H9 (cell line): ENCODE measurements around the gene ST6GALNAC5. TPM values are rescaled to one million over a fixed set of nuclear protein-coding genes. Genes with fewer than 3 reads are reported as not detected.
A peak's percentile ranks its signal among the peaks of the same experiment; 100 is the strongest.

Experiments used
- DNase-seq: peaks from one replicate; pipeline ENCODE4 v3.0.0-alpha.2; 2017
- H2AFZ ChIP-seq: one replicate; pipeline ENCODE4 v1.6.1; 2013; ENCODE audit warnings: mild to moderate bottlenecking, low read length, control low read depth, moderate library complexity
- H2AK5ac ChIP-seq: 2 replicates; pipeline ENCODE4 v1.6.1; 2013; ENCODE audit warnings: low read length, control low read depth, mixed read lengths; ENCODE audit not compliant: insufficient read length
- H2BK120ac ChIP-seq: one replicate; pipeline ENCODE4 v1.6.1; 2013; ENCODE audit warnings: low read depth, mild to moderate bottlenecking, low read length, control low read depth, inconsistent platforms; ENCODE audit not compliant: poor library complexity, severe bottlenecking
- H2BK12ac ChIP-seq: 2 replicates; pipeline ENCODE4 v1.6.1; 2013; ENCODE audit warnings: low read length, control low read depth, mixed read lengths, low read depth; ENCODE audit not compliant: insufficient read length
- H2BK15ac ChIP-seq: 2 replicates; pipeline ENCODE4 v1.6.1; 2013; ENCODE audit warnings: low read depth, low read length, control low read depth
- H2BK20ac ChIP-seq: one replicate; pipeline ENCODE4 v1.6.1; 2013; ENCODE audit warnings: low read depth, mild to moderate bottlenecking, low read length, control low read depth, inconsistent platforms; ENCODE audit not compliant: poor library complexity, severe bottlenecking
- H2BK5ac ChIP-seq: 2 replicates; pipeline ENCODE4 v1.6.1; 2013; ENCODE audit warnings: low read length, control low read depth, mixed read lengths; ENCODE audit not compliant: insufficient read length
- H3K14ac ChIP-seq: 2 replicates; pipeline ENCODE4 v1.6.1; 2013; ENCODE audit warnings: low read length, control low read depth; ENCODE audit not compliant: insufficient read depth
- H3K18ac ChIP-seq: 2 replicates; pipeline ENCODE4 v1.6.1; 2013; ENCODE audit warnings: low read depth, mild to moderate bottlenecking, mixed read lengths, low read length, control low read depth; ENCODE audit not compliant: insufficient read length
- H3K23ac ChIP-seq: 2 replicates; pipeline ENCODE4 v1.6.1; 2013; ENCODE audit warnings: low read length, control low read depth, mixed read lengths, low read depth; ENCODE audit not compliant: insufficient read length
- H3K23me2 ChIP-seq: 2 replicates; pipeline ENCODE4 v1.6.1; 2013; ENCODE audit warnings: low read depth, mild to moderate bottlenecking, mixed read lengths, low read length, control low read depth; ENCODE audit not compliant: insufficient read length, poor library complexity, severe bottlenecking
- H3K27ac ChIP-seq: 2 replicates; pipeline ENCODE4 v1.5.1; 2013; ENCODE audit warnings: low read length, control low read depth, mixed read lengths, low read depth; ENCODE audit not compliant: insufficient read length
- H3K27me3 ChIP-seq: 2 replicates; pipeline ENCODE4 v1.6.1; 2013; ENCODE audit warnings: low read length, control low read depth, inconsistent platforms; ENCODE audit not compliant: insufficient read depth
- H3K4ac ChIP-seq: 2 replicates; pipeline ENCODE4 v1.6.1; 2013; ENCODE audit warnings: low read depth, mild to moderate bottlenecking, control low read depth, inconsistent platforms, low read length, moderate library complexity
- H3K4me1 ChIP-seq: 2 replicates; pipeline ENCODE4 v1.6.1; 2013; ENCODE audit warnings: low read length, control low read depth, inconsistent platforms; ENCODE audit not compliant: insufficient read depth
- H3K4me2 ChIP-seq: 2 replicates; pipeline ENCODE4 v1.6.1; 2013; ENCODE audit warnings: low read length, control low read depth, mixed read lengths; ENCODE audit not compliant: insufficient read length, insufficient read depth
- H3K56ac ChIP-seq: 2 replicates; pipeline ENCODE4 v1.6.1; 2013; ENCODE audit warnings: low read depth, mild to moderate bottlenecking, mixed read lengths, low read length, control low read depth; ENCODE audit not compliant: insufficient read length
- H3K79me1 ChIP-seq: 2 replicates; pipeline ENCODE4 v1.6.1; 2013; ENCODE audit warnings: low read depth, mild to moderate bottlenecking, moderate library complexity, low read length, control low read depth, inconsistent platforms; ENCODE audit not compliant: insufficient read depth, poor library complexity, severe bottlenecking
- H3K79me2 ChIP-seq: 2 replicates; pipeline ENCODE4 v1.6.1; 2013; ENCODE audit warnings: low read length, control low read depth, inconsistent platforms; ENCODE audit not compliant: insufficient read depth
- H3K9ac ChIP-seq: 2 replicates; pipeline ENCODE4 v1.6.1; 2013; ENCODE audit warnings: low read length, control low read depth, mixed read lengths; ENCODE audit not compliant: insufficient read length; ENCODE audit errors: extremely low read depth
- H3K9me3 ChIP-seq: one replicate; pipeline ENCODE4 v1.6.1; 2013; ENCODE audit warnings: low read depth, low read length, inconsistent platforms; ENCODE audit not compliant: control insufficient read depth
- H3T11ph ChIP-seq: one replicate; pipeline ENCODE4 v1.6.1; 2013; ENCODE audit warnings: mild to moderate bottlenecking, low read length, control low read depth, inconsistent platforms
- H4K20me1 ChIP-seq: one replicate; pipeline ENCODE4 v1.6.1; 2013; ENCODE audit not compliant: control insufficient read depth, insufficient read length, insufficient read depth
- H4K5ac ChIP-seq: 2 replicates; pipeline ENCODE4 v1.6.1; 2013; ENCODE audit warnings: low read depth, mild to moderate bottlenecking, mixed read lengths, low read length, control low read depth; ENCODE audit not compliant: insufficient read length
- H4K8ac ChIP-seq: replicated peaks from 2 replicates; pipeline ENCODE4 v1.6.1; 2013; ENCODE audit warnings: low read length, control low read depth, mixed read lengths, low read depth; ENCODE audit not compliant: insufficient read length
- H4K91ac ChIP-seq: 2 replicates; pipeline ENCODE4 v1.6.1; 2013; ENCODE audit warnings: low read depth, mild to moderate bottlenecking, moderate library complexity, mixed read lengths, low read length, control low read depth; ENCODE audit not compliant: insufficient read length
- H3K27ac Mint-ChIP-seq, 3 experiments: 2 replicates in 2 of 3; 3 replicates in 1 of 3; pipeline ENCODE4 v1.8.0; 2020 to 2021; ENCODE audit warnings: mixed read lengths in 3 of 3, mild to moderate bottlenecking in 1 of 3, moderate library complexity in 1 of 3
- H3K27me3 Mint-ChIP-seq: 2 replicates; pipeline ENCODE4 v1.8.0; 2021; ENCODE audit warnings: low read depth, mild to moderate bottlenecking, moderate library complexity, mixed read lengths
- H3K36me3 Mint-ChIP-seq, 3 experiments: 2 replicates in 2 of 3; 3 replicates in 1 of 3; pipeline ENCODE4 v1.8.0; 2020 to 2021; ENCODE audit warnings: low read depth in 3 of 3, mixed read lengths in 3 of 3; ENCODE audit not compliant: insufficient read depth in 1 of 3
- H3K4me1 Mint-ChIP-seq, 2 experiments: 2 replicates each; pipeline ENCODE4 v1.8.0; 2020; ENCODE audit warnings: mixed read lengths in 2 of 2
- H3K4me3 Mint-ChIP-seq, 2 experiments: 2 replicates in 1 of 2; 3 replicates in 1 of 2; pipeline ENCODE4 v1.8.0; 2020 to 2021; ENCODE audit warnings: mild to moderate bottlenecking in 2 of 2, mixed read lengths in 2 of 2, moderate library complexity in 1 of 2
- H3K9me3 Mint-ChIP-seq, 2 experiments: 2 replicates in 1 of 2; 3 replicates in 1 of 2; pipeline ENCODE4 v1.8.0; 2020; ENCODE audit warnings: mild to moderate bottlenecking in 2 of 2, mixed read lengths in 2 of 2, moderate library complexity in 1 of 2
- WGBS: extraction: QIAGEN DNeasy Blood & Tissue Kit; methylation state at CpG from one replicate; pipeline ENCODE4 v1.1.7; 2013; ENCODE audit warnings: missing lambda C conversion rate, low lambda C conversion rate, mixed read lengths; ENCODE audit not compliant: insufficient read length; ENCODE audit errors: extremely low coverage; 5-methylcytosine and 5-hydroxymethylcytosine counted together
- total RNA-seq: library from RNA; stranded (reverse); gene quantifications from 2 replicates; pipeline ENCODE4 v1.2.1, GENCODE V29; 2021
- TF ChIP-seq, protein P1 (sequence below): fragments of 200-600 bp; sonication (generic); conservative IDR thresholded peaks from 3 replicates; pipeline ENCODE4 v1.8.0; 2021; ENCODE audit warnings: antibody characterized with exemption, mild to moderate bottlenecking

The ST6GALNAC5 gene
- total RNA-seq, 1 experiment from 2014 or later: 3.3 TPM

DNA sequence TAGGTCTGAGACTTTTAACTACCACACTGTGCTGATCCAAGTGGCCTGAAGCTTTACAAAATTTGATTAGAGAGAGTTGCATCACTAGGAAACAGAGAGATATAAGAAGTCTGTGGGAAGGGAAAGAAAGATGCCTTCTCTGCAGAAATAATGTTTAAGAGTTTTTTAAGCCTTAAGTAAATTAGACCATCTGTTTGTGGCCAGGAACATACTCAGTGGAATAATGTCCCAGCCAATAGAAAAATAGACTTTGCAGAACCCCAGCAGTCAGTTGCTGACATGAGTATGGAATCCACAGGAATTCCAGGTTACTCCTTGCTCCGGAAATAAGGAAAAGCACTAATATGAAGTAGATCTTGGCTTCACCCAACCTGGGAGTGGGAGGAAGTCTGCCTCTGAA is 144.8 kb downstream of the ST6GALNAC5 start:
- Histone ChIP-seq H2BK15ac (peak overlapping the region; percentile 13; the same call in 1 of the 2 replicates), H3K18ac (no peak overlapping the region), H3K4me2 (no peak overlapping the region), H3K9me3 (no peaks in the 10 kb centered on the region), H3K4ac (no peak overlapping the region), H3K79me1 (no peaks in the 10 kb centered on the region), H2BK12ac (no peak overlapping the region), H3K14ac (no peak overlapping the region), H3K27ac (no peak overlapping the region), H2AFZ (no peak overlapping the region), H2BK5ac (no peak overlapping the region), H3K79me2 (no peaks in the 10 kb centered on the region), H3K23me2 (peaks cover 3% of the 10 kb centered on the region), H2BK20ac (no peak overlapping the region), H4K20me1 (no peaks in the 10 kb centered on the region), H3K9ac (no peak overlapping the region), H2BK120ac (no peak overlapping the region), H4K91ac (no peak overlapping the region), H3K56ac (no peak overlapping the region), H4K5ac (no peak overlapping the region), H3K23ac (no peak overlapping the region), H3K4me1 (peaks cover 2% of the 10 kb centered on the region; the same call in 1 of the 2 replicates), H3T11ph (no peak overlapping the region), H3K27me3 (no peaks in the 10 kb centered on the region), H2AK5ac (no peak overlapping the region), H4K8ac (no peak overlapping the region)
- no peak for DNase-seq
- peak overlapping the region in 1 of 3 experiments; percentile 3; a peak in 2 of 7 replicates for H3K27ac Mint-ChIP-seq
- H3K27me3 Mint-ChIP-seq: no peaks in the 10 kb centered on the region
- no peak overlapping the region for H3K4me3 Mint-ChIP-seq
- TF ChIP-seq, protein P1, sequence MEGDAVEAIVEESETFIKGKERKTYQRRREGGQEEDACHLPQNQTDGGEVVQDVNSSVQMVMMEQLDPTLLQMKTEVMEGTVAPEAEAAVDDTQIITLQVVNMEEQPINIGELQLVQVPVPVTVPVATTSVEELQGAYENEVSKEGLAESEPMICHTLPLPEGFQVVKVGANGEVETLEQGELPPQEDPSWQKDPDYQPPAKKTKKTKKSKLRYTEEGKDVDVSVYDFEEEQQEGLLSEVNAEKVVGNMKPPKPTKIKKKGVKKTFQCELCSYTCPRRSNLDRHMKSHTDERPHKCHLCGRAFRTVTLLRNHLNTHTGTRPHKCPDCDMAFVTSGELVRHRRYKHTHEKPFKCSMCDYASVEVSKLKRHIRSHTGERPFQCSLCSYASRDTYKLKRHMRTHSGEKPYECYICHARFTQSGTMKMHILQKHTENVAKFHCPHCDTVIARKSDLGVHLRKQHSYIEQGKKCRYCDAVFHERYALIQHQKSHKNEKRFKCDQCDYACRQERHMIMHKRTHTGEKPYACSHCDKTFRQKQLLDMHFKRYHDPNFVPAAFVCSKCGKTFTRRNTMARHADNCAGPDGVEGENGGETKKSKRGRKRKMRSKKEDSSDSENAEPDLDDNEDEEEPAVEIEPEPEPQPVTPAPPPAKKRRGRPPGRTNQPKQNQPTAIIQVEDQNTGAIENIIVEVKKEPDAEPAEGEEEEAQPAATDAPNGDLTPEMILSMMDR: no peak
- peaks cover 35 to 40% of the 10 kb centered on the region in 2 experiments for H3K4me1 Mint-ChIP-seq
- no CpG with 5 or more reads among the region's 1 CpG for WGBS
- no peaks in the 10 kb centered on the region for H3K36me3 Mint-ChIP-seq
- no peaks in the 10 kb centered on the region for H3K9me3 Mint-ChIP-seq
